GM19372 (cell line): ENCODE data around the gene HLA-DOB.
"Not testable (repeated sequence)": the region's sequence is repeated elsewhere in the genome, so short reads cannot be mapped to it uniquely, and the experiment has no call there.

Experiments used
- ATAC-seq: cut with Tn5 transposase; IDR thresholded peaks from one replicate; pipeline ENCODE4 v1.9.1; 2021; ENCODE audit warnings: mild to moderate bottlenecking, low read depth, moderate library complexity; ENCODE audit not compliant: unreplicated experiment

Gene HLA-DOB

GRCh38 chr6:32815996-32816395 lies 806 bp downstream of the HLA-DOB start:
- ATAC-seq = no peak

DNA sequence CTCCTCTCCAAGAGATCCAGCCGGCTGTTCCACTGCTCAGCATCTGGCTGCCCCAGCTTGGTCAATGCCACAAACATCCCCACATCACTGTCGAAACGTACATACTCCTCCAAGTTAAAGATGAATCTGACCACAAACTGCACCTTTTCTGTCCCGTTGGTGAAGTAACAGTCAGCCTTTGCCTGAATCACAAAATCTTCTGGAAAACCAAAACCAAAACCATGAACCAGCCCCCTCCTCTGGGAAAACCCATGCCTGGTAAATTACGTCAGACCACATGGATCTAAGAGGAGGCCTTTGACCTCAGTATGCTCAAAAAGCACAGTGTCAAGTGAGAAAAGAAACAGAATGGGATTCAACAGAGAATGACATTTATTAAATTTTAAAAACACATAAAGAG lies 1.7 kb downstream of the HLA-DOB start:
- no peak for ATAC-seq

DNA sequence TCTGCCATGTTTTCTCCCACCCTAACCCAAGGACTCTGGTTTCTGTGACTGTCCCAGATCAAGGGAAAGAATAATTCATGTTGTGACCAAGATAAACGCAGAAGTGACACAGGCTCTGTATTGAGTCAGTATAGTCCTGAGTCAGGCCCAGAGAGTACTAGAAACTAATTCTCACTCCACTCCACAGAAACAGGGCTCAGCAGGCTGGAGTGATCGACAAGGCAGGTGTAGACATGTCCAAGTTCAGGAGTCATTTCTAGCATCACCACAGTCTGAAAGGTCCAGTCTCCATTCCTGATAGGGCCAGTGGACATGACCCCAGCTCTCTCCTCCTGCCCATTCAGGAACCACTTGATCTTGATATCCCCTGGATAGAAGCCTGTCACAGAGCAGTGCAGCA lies 2.7 kb downstream of the HLA-DOB start:
- no peak for ATAC-seq

GRCh38 chr6:32809171-32809570 lies 7.6 kb downstream of the HLA-DOB start:
- ATAC-seq = no peak

DNA sequence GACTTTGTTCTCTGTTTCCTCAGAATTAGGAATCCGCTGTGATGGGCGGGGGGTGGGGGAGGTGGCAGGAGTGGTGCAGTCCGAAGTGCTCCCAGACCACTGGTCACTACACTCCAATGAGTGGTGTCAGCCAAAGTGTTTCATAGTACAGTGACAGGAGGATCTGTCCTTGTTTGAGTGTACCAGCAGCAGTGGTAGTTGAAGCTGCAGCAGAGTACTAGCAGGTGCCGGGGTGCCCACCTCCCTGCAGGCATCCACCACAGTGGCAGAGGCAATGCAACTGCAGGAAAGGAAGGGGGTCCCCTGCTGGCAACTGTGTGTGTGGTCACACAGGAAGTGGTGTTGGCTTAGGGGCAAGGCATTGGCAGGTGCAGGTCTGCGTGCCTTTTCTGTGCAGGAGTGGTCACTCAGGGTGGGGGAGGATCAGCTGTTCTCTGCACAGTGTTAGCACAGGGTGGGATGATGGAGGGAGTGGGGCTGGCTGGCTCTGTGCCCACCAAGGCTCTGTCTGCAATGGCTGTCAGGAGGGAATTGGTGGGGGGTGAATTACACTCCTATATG lies 9.7 kb downstream of the HLA-DOB start:
- no peak for ATAC-seq

DNA sequence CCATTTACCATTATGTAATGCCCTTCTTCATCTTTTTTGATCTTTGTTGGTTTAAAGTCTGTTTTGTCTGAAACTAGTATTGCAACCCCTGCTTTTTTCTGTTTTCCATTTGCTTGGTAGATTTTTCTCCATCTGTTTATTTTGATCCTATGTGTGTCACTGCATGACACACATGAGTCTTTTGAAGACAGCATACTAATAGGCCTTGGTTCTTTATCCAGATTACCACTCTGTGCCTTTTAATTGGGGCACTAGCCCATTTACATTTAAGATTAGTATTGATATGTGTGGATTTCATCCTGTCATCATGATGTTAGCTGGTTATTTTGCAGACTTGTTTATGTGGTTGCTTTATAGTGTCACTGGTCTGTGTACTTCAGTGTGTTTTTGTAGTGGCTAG lies 11.4 kb downstream of the HLA-DOB start:
- not testable (repeated sequence) for ATAC-seq

GRCh38 chr6:32803416-32803815 lies 13.4 kb downstream of the HLA-DOB start:
- no peak for ATAC-seq

DNA sequence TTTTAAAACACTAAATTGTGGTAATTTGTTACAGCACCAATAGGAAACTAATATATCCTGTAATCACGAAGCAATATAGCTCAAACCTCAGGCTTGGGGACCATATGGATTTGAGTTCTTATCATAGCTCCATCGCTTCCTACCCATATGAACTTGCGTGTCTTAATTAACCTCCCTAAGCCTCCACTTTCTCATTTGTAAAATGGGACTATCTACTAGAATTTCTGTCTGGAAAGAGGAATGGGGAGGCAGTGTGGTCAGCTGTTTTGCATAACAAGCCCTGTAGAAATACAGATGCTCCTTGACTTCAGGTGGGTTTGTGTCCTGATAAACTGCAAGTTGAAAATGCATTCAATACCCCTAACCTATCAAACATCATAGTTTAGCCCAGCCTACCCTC lies 17.1 kb downstream of the HLA-DOB start:
- no peak for ATAC-seq

DNA sequence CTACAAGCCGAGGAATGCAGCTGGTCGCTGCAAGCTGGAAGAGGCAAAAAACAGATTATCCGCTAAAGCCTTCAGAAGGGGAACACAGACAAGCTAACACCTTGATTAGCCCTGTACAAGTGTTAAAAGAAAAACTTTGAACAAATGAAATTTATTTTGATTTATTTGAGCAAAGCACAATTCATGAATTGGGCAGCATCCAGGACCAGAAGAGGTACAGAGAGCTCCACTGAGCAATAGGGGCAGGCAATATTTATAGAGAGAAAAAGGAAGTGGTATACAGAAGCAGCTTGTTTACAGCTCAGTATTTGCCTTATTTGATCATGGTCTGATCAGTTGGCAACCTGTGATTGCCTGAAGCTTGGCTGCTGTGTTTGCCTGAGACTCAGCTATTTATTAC lies 17.6 kb downstream of the HLA-DOB start:
- no peak for ATAC-seq

DNA sequence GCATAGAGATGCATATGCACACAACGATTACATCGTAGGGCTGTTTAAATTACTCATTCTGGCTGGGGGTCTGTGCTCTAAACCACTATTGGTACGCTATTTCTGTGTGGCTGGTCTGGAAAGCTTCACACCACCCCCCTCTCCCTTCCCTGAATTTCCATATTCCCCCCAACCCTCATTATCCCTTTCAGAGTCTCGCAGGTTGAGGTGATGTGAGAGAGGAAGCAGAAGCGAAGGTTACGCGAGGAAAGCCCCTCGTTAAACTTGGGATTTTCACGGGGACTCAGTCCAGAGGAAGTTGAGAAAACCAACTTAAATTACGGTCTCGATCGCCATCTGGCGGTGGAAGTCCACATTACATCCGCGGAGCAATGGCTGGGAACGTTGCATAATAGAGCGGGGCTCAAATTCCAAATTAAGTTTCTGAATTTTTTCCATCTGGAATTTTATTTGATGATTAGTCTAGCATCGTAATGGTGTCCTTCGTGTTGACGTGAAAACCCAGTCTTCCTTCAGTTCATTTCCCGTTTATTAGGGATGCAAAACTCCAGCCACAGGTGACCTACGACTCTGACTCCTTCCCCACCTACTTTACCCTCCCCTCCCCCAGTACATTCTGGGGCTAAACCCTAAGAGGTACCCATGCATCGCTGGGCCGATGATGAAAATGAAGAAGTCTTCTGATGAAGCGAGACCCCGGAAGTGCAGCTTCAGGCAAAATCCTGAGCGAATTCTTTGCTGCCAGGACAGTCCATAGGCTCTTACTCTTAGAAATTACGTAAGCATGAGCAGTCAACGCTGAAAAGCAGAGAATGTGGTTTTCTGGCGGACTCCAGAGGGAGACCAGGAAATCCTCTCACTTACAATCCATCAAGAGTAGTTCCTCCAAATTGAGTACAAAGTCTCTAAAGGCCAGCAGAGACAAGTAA lies 19.7 kb downstream of the HLA-DOB start:
- ATAC-seq = no peak

DNA sequence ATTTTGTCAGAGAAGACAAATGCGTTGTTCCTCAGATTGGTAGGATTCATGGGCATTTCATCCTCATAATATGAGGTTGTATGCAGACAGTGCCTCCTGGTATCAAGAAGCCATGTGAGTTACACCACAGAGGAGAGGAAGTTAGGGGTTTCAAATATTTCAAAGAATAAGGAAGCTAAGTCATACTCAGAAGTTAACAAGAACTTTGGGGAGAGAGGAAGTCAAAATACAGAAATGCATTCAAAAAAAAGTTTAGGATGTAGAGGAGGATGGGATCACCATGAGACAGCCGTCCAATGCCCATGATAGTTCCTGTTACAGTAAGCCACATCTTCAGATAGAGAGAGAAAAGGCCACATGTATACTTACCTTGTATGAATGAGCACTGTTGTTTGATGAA lies 22.3 kb downstream of the HLA-DOB start:
- ATAC-seq = no peak

DNA sequence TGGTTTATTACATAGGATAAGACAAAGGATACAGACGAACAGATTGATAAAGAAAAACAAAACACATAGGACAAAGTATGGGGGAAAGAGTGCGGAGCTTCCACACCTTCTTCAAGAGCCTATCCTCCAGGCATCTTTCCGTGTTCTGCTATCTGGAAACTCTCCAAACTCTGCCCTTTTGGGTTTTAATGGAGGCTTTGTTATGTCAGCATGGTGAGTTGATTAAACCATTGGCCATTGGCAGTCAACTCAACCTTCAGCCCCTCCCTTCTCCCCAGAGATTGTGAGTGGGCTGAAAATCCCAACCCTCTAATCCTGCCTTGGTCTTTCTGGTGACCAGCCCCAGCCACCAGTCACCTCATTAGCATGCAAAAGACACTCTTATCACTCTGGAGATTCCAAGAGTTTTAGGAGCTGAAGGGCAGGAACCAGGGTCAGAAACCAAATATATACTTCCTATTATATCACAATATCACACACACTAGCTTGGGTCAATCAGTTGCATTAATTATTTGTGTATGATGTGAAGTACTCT lies 23.8 kb downstream of the HLA-DOB start:
- ATAC-seq = no peak

DNA sequence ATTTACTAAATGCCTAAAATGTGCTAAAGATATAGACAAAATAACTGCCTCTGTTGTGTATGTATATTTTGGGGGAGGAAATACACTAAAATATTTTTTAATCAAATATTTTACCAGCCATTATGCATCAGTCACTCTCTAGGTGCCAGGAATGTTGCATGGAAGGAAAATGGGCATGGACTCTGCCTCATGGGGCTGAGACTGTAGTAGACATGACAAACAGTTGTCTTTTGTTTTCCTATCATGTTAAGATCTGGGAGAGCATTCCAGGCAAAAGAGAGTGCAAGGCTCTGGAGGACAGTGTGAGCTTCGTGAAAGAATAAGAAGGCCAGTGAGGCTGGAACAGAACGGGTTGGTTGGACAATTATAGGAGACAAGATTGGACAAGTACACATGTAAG lies 26.5 kb downstream of the HLA-DOB start:
- no peak for ATAC-seq

DNA sequence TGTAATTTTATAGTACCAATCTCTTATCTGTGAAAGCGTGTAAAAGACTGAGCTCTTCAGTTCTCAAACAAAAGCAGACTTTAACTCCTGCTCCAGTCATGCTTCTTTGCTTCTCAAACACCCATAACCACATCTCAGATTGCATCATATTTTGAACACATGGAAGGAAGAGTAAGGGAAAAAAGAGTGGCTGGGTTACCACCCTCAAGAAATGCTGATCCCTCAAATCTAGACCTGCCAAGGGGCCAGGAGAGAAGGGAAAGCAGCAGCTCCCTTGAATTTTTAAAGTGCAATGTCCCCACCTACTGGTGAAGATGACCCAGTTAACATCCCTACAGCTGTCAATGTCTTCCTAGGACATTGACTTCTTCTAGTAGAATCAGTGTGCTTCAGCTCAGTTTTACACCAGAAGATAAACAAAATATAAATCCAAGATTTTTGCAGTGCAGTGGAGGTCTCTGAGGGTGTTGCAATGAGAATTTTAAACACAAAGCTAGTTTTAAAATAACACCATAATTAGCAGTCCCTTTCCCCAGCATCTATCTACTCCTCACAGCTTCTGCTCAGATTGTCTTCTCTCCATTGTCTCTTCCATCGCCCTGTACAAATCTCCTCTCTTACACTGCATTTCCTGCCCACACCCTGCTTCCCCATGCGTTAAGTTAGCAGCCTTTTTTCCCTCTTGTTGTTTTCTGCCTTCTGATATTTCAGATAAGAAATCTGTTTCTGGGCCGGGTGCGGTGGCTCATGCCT lies 30.8 kb downstream of the HLA-DOB start:
- ATAC-seq = no peak

DNA sequence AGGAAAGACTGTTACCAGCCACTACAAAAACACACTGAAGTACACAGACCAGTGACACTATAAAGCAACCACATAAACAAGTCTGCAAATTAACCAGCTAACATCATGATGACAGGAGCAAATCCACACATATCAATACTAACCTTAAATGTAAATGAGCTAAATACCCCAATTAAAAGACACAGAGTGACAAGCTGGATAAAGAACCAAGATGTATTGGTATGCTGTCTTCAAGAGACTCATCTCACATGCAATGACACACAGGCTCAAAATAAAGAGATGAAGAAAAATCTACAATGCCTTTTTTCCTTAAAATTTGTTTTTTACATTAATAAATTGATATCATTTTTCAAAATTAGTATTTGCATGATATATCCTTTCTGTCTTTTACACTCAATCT lies 33.9 kb downstream of the HLA-DOB start:
- not testable (repeated sequence) for ATAC-seq

DNA sequence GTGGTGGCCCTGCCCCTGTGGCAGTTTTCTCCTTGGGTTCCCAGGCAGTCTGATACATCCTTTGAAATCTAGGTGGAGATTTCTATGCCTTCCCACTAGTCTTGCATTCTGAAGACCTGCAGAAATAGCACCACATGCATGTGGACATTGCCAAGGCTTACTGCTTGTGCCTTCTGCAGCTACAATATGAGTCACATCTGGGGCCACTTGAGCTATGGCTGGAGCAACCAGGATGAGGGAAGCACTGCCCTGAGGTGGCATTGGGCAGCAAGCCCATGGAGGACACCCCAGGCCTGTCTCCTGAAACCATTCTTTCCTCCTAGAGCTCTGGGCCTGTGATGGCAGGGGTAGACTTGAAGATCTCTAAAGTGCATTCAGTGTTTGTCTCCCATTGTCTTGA lies 37.8 kb downstream of the HLA-DOB start:
- no peak for ATAC-seq

DNA sequence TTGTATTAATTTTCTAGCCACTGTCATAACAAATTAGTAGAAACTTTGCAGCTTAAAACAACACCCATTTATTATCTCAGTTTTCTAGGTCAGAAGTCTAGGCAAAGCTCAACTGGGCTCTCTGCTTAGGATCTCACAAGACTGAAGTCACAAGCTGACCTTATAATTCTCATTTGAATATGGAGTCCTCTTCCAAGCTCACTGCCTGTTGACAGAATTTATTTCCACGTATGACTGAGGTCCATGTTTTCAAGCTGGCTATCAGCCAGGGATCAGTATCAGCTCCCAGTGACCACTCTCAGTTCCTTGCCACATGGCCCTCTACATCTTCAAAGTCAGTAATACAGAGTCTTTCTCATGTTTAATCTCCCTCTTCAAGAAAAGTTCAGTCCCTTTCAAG lies 41.7 kb downstream of the HLA-DOB start:
- no peak for ATAC-seq

DNA sequence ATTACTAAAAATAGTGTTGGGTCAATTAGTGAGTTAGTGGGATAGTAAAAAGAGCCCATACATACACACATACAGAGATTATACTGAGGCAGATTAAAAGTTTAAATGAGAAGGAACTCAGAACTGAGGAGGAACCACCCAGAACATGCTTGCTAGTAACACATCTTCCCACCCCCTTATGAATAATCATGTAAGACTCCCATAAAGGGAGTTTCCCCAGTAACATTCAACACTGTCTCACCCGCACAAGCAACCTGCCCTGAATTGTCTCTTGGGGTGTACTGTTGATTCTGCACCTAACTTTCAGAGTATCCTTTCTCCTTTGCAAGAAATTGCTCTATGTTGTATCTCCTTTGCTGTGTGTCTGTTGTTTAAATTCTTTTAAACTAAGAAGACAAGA lies 42.4 kb downstream of the HLA-DOB start:
- no peak for ATAC-seq

GRCh38 chr6:32772656-32773055 lies 44.1 kb downstream of the HLA-DOB start:
- no peak for ATAC-seq

DNA sequence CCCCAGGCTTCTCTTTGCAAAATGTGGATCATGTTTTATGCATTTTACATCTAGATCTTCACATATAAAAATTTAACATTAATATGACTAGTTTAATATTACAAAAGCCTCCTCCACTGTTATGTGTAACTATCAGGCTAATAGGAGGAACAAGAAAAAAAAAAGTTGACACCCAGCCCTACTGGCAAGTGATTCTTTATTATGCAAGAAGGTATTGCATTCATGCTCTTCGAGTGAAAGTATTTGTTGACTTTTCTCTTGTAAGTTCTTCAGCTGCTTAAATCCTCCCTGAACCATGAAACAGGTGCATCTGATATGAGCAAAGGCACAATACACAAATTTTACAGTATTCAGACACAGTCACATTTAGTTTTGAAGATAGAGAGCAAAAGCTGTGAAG lies 52.8 kb downstream of the HLA-DOB start:
- ATAC-seq = no peak

- ATAC-seq = no peak
These were observed 53.4 kb downstream of the HLA-DOB start, which contains the start of gene HLA-DQB2 for GRCh38 chr6:32763421-32763820. Gene HLA-DQB2, minus strand, starts transcription at chr6:32763532. Its CDS starts 62 bp downstream, at chr6:32763470.
